ENCODE measurements around the gene RAD51B.

The RAD51B gene

DNA sequence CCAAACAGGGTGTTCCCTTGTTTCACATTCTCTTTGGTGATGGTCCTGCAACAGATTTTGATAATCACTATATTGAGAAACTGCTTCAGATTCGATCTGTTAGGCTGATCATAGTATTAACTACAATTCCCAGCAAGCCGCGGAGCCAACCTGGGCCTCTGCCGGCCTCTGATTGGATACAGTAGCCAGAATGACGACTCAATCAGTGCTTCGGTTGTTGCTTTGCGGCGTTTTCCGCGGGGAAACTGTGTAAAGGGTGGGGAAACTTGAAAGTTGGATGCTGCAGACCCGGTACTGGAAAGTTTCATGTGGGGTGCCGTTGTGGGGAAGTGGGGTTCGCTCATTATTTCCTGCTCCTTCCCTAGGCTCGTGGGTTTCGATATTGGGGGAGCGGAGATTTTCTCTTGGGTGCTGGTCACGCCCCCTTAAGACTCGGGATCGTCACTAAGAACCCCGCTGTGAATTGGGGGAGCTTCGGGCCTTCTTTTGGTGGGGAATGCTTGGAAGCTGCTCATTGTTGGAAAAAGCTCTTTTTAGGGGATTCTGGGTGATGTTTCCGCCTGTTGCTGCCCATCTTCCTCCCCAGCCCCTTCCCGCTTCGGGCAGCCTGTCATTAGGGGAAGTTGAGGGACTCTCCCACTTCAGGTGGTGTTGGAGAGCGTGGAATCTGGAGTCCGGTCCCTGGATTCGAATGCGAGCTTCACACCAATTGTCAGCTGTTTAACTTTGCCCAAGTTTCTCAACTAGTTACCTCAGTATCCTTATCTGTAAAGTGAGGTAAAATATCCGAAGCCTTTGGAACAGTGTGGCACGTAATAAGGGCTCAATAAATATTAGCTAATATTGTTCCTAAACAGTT, at the start of gene RAD51B:
RAD51B (plus strand) TSS at position 217 of the 859 bp plus-strand sequence.
- H3K9me3 ChIP-seq: no peaks in the 10 kb centered on the region
- H3K36me3 ChIP-seq: peaks cover 8% of the 10 kb centered on the region; the same call in 1 of the 2 replicates
- peak within 1 kb of the TSS; percentile 80 for H3K9ac ChIP-seq
- H3K4me3 ChIP-seq: peak within 1 kb of the TSS; percentile 77
- no peak for TF ChIP-seq Cebpa-rat (IDR thresholded peaks at IDR 0.05)
- H3K4me2 ChIP-seq: peak within 1 kb of the TSS; percentile 83
- H3K27ac ChIP-seq: peak within 1 kb of the TSS; percentile 24; the same call in 1 of the 2 replicates
- H3K4me1 ChIP-seq: peaks cover 39% of the 10 kb centered on the region
- H4K20me1 ChIP-seq: no peaks in the 10 kb centered on the region
- H3K27me3 ChIP-seq: no peaks in the 10 kb centered on the region

DNA sequence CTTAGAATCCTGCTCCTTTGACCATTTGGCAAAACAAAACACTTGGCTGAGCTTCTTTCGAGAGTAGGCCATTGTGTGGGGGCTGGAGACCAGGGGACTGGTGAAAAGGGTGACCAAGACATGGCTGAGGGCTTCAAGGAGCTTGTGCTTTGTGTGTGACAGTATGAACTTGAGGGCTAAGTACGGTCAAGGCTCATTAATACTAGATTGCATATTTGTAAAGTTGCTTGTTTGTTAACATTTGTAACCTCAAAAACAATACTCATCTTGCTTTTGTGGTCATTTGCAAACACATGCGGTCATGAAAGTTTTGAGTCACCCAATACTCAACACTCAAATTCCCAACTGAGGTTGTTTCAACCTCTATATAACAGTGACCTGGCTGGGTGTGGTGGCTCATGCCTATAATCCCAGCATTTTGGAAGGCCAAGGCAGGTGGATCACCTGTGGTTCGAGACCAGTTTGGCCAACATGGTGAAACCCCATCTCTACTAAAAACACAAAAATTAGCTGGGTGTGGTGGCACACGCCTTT, 45.7 kb upstream of the RAD51B start:
- peaks cover 97% of the 10 kb centered on the region for H3K36me3 ChIP-seq
- H3K4me2 ChIP-seq: no peak overlapping the region
- no peaks in the 10 kb centered on the region for H3K27me3 ChIP-seq
- H4K20me1 ChIP-seq: no peaks in the 10 kb centered on the region
- no peaks in the 10 kb centered on the region for H3K9me3 ChIP-seq
- no peak overlapping the region for H3K27ac ChIP-seq
- no peak for TF ChIP-seq Cebpa-rat (IDR thresholded peaks at IDR 0.05)
- no peak overlapping the region for H3K9ac ChIP-seq
- H3K4me1 ChIP-seq: no peaks in the 10 kb centered on the region
- no peak overlapping the region for H3K4me3 ChIP-seq

DNA sequence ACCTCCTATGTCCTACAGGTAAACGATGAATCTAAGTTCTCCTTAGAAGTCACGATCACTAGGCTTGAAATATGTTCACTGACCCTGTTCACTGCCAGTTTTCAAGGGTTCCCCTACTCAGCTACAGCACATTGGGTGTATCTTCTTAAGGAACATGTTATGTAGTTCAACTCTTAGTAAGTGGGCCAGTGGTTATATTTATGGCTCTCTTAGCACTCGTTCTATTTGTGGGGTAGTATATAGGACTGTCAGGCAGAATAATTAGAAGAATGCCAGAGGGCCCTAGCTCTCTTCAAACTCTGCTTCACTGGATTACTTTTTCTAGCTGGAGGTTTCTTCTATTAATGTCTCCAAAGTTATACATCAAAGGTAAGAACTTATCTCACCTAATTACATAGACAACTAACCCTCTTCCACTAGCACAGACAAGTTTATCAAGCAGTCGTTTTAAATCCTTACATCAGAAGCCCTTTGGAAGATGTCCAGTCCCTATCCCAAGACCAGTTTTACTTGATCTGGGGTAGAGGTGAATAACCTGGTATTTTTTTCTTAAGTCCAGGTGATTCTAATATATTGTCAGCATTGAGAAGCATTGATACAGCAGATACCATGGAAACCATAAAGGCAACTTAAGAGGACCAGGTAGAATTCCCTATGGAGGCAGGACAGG, 42.8 kb upstream of the RAD51B start:
- Histone ChIP-seq H3K4me1 (no peaks in the 10 kb centered on the region), H3K9me3 (no peaks in the 10 kb centered on the region), H3K4me3 (no peak overlapping the region), H3K9ac (no peak overlapping the region), H3K4me2 (no peak overlapping the region), H3K27me3 (no peaks in the 10 kb centered on the region), H3K27ac (no peak overlapping the region), H4K20me1 (no peaks in the 10 kb centered on the region), H3K36me3 (peaks cover 99% of the 10 kb centered on the region)
- no peak for TF ChIP-seq Cebpa-rat (IDR thresholded peaks at IDR 0.05)

DNA sequence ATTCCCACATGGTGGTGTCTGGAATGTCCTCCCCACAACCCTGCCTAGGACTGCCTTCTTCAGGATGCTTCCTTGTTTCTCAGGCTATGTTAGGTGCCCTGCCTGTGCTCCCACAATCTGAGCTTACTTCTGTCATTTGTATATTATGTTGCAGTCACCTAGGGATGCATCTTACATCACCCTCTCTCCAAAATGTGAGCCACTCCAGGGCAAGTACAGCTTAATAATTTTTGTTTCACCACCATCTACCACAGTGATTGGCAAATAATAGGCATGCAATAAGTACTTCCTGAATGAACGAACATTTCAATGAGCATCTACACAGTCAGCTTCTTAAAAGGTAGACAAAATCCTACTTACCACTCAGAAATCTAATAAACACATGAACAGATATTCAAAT, 40.8 kb upstream of the RAD51B start:
- Histone ChIP-seq H3K9me3 (no peaks in the 10 kb centered on the region), H3K27ac (no peak overlapping the region), H3K4me2 (no peak overlapping the region), H3K27me3 (no peaks in the 10 kb centered on the region), H3K4me3 (no peak overlapping the region), H3K36me3 (peaks cover 97% of the 10 kb centered on the region), H3K9ac (no peak overlapping the region), H4K20me1 (no peaks in the 10 kb centered on the region), H3K4me1 (no peaks in the 10 kb centered on the region)
- TF ChIP-seq Cebpa-rat (IDR thresholded peaks at IDR 0.05): no peak

DNA sequence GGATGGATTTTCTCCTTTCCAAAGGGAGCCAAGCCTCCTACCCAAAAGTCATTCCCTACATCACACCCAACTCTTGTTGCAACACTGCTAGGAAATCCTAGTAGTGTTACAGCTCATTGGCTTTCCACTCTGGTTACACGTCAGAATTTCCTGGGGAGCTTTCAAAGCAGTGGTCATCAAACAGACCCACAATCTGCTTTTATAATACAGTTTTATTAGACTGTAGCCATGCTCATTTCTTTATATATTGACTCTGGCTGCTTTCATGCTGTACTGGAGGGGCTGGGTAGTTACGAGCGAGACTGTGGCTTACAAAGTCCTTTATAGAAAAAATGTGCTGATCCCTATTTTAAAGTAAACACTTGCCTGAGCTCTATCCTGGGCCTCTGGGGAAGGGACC, 37.5 kb upstream of the RAD51B start:
- Histone ChIP-seq H3K9ac (no peak overlapping the region), H3K4me1 (no peaks in the 10 kb centered on the region), H3K4me2 (no peak overlapping the region), H3K36me3 (peaks cover 97% of the 10 kb centered on the region), H4K20me1 (no peaks in the 10 kb centered on the region), H3K27ac (no peak overlapping the region), H3K9me3 (no peaks in the 10 kb centered on the region), H3K4me3 (no peak overlapping the region), H3K27me3 (no peaks in the 10 kb centered on the region)
- TF ChIP-seq Cebpa-rat (IDR thresholded peaks at IDR 0.05): no peak

DNA sequence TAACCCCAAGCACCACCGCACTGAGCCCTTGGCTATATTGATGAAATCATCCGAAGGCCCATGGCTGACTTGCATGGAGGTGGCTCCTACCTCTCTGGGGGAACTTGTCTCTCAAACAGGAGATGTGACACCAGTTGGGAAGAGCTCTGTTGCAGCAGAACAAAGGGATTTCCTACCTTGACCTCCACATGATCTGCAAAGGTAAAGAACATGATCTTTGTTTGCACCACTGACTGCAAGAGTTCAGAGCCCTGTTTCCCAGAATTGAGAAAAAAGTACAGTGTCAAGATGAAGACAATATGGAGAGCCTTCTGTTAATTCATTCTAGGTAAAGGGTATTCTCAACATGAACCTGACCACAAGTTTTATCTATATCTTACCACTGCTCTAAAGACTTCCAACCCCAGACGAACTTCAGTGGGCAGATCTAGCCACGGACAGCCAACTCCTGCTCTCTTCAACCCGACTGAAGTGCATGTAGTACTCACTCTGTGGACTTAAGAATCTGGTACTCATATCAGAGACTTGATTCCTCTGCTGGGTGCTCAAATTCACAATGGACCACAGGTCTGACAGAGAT, 35.2 kb upstream of the RAD51B start:
- Histone ChIP-seq H3K4me2 (no peak overlapping the region), H3K27ac (no peak overlapping the region), H3K4me1 (no peaks in the 10 kb centered on the region), H3K4me3 (no peak overlapping the region), H3K36me3 (peaks cover 97% of the 10 kb centered on the region), H3K27me3 (no peaks in the 10 kb centered on the region), H3K9me3 (no peaks in the 10 kb centered on the region), H4K20me1 (no peaks in the 10 kb centered on the region), H3K9ac (no peak overlapping the region)
- no peak for TF ChIP-seq Cebpa-rat (IDR thresholded peaks at IDR 0.05)

DNA sequence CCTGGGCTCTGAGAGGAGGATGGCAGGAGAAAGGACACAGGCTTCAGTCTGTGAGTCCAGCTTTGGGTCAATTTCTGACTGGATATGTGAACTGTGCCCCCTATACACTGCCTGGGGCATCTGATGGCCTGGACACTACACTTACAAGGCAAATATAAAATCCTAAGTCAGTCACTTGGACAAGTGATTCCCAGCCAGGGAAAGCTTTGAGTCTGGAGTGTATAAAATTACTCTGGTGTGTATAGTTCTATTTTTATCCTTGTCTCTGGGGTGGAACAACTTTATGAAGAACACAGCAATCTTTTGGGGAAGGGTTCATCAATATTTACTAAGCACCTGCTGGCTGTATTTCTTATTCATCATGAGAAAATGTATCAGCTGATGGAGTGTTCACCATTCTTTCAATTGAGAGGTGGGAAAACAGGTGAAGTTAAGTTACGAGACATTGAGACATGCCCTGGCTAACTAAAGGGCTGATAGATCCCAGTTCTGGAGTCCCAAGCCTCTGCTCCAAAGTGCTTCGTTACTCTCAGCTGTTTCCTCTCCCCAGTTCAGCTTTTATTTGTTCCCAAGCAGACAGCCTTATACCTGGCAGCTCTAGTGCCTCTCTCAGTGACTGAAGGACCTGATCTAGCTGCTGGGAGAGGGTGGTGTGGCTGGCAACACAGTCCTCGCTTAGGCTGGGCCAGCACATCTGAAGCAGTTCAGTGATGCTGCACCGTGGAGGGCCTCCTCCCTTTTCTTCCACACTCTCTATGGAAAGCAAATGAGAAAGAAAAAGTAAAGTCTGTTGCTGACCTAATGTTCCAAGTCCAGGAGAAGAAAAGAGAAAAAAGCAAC, 34.1 kb upstream of the RAD51B start:
- Histone ChIP-seq H3K27ac (no peak overlapping the region), H3K4me3 (no peak overlapping the region), H3K9me3 (no peaks in the 10 kb centered on the region), H3K36me3 (peaks cover 97% of the 10 kb centered on the region), H3K4me1 (no peaks in the 10 kb centered on the region), H3K9ac (no peak overlapping the region), H4K20me1 (no peaks in the 10 kb centered on the region), H3K27me3 (no peaks in the 10 kb centered on the region), H3K4me2 (no peak overlapping the region)
- TF ChIP-seq Cebpa-rat (IDR thresholded peaks at IDR 0.05): no peak

DNA sequence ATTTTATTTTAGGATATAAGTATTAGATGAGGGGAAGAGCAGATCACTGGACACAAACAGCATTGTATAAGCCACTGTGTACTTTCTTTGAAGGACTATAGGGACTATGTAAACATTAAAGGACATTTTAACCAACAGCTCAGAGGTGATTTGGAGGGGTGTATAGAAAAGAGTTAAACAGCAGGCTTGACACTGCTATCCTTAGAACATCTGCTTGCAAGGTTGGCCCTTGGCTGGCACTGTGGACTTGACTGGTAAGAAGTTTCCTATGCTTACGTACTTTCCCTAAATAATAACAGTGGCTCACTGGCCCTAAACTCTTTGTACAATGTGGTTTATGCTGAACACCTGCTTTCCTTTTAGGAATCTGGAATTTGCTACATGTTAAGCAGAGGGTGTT, 31.9 kb upstream of the RAD51B start:
- no peak overlapping the region for H3K27ac ChIP-seq
- H3K4me1 ChIP-seq: no peaks in the 10 kb centered on the region
- no peaks in the 10 kb centered on the region for H3K9me3 ChIP-seq
- no peaks in the 10 kb centered on the region for H4K20me1 ChIP-seq
- no peak for TF ChIP-seq Cebpa-rat (IDR thresholded peaks at IDR 0.05)
- H3K36me3 ChIP-seq: peaks cover 90% of the 10 kb centered on the region
- H3K9ac ChIP-seq: no peak overlapping the region
- H3K4me3 ChIP-seq: no peak overlapping the region
- H3K27me3 ChIP-seq: no peaks in the 10 kb centered on the region
- no peak overlapping the region for H3K4me2 ChIP-seq

DNA sequence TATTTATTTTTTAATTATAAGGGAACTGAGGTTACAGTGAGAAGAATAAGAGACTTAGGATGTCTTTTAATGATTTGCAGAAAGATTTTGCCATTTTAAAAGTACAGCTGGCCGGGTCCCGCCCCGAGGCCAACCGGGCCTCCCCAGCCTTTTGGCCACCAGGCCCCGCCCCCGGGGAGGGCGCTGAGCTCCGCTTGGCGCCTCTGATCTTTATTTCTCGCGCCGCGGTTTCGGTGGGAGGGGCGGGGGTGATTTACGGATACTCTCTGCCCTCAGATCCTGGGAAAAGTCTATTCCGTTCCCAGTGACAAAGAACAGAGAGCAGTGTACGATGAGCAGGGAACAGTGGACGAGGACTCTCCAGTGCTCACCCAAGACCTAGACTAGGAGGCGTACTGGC, 20.8 kb upstream of the RAD51B start:
- no peak overlapping the region for H3K4me2 ChIP-seq
- H3K4me3 ChIP-seq: no peak overlapping the region
- no peaks in the 10 kb centered on the region for H3K4me1 ChIP-seq
- no peaks in the 10 kb centered on the region for H4K20me1 ChIP-seq
- no peaks in the 10 kb centered on the region for H3K27me3 ChIP-seq
- H3K36me3 ChIP-seq: peaks cover 92% of the 10 kb centered on the region
- no peak overlapping the region for H3K27ac ChIP-seq
- H3K9me3 ChIP-seq: no peaks in the 10 kb centered on the region
- no peak for TF ChIP-seq Cebpa-rat (IDR thresholded peaks at IDR 0.05)
- no peak overlapping the region for H3K9ac ChIP-seq
